Upper lobe of right lung (tissue), 1 donor: Measurements from ENCODE around the gene C20orf204. TPM values are rescaled to one million over a fixed set of nuclear protein-coding genes. Genes with fewer than 3 reads are reported as not detected.

Source experiments
- ATAC-seq: fragments of 200-7000 bp; cut with Tn5 transposase; one replicate; pipeline ENCODE4 v1.9.1; 2020; ENCODE audit warnings: mild to moderate bottlenecking, moderate library complexity
- DNase-seq: peaks from one replicate; pipeline ENCODE4 v3.0.0-alpha.2; 2020
- H3K27ac ChIP-seq: fragments of 200-600 bp; one replicate; pipeline ENCODE4 v1.8.0; 2022
- H3K27me3 ChIP-seq: fragments of 200-600 bp; one replicate; pipeline ENCODE4 v1.8.0; 2022; ENCODE audit warnings: mild to moderate bottlenecking
- H3K36me3 ChIP-seq: fragments of 200-600 bp; one replicate; pipeline ENCODE4 v1.8.0; 2022
- H3K4me1 ChIP-seq: fragments of 200-600 bp; one replicate; pipeline ENCODE4 v1.8.0; 2022
- H3K4me3 ChIP-seq: fragments of 200-600 bp; one replicate; pipeline ENCODE4 v1.8.0; 2022; ENCODE audit warnings: mild to moderate bottlenecking
- H3K9me3 ChIP-seq: fragments of 200-600 bp; one replicate; pipeline ENCODE4 v1.8.0; 2022
- CTCF ChIP-seq: fragments of 200-600 bp; IDR thresholded peaks from one replicate; pipeline ENCODE4 v1.8.0; 2022; ENCODE audit warnings: antibody characterized with exemption
- intact Hi-C: fragments of 100-400 bp; cut with DNase I; formaldehyde crosslinking; loops from one replicate; pipeline ENCODE4 v1.11.0; 2022
- total RNA-seq: library from RNA; stranded (reverse); fragmentation: NEBNext Ultra II Directional; extraction: Animal tissue kit (Norgen Biotek cat#: 25700); gene quantifications from one replicate; pipeline ENCODE4 v1.2.1, GENCODE V29; 2021
- donor health status: DM: no; HTN: yes; CAD: no; lungs with severe emphysema.

Gene C20orf204
- total RNA-seq, 1 donor from 2014 or later: 1.9 TPM

DNA sequence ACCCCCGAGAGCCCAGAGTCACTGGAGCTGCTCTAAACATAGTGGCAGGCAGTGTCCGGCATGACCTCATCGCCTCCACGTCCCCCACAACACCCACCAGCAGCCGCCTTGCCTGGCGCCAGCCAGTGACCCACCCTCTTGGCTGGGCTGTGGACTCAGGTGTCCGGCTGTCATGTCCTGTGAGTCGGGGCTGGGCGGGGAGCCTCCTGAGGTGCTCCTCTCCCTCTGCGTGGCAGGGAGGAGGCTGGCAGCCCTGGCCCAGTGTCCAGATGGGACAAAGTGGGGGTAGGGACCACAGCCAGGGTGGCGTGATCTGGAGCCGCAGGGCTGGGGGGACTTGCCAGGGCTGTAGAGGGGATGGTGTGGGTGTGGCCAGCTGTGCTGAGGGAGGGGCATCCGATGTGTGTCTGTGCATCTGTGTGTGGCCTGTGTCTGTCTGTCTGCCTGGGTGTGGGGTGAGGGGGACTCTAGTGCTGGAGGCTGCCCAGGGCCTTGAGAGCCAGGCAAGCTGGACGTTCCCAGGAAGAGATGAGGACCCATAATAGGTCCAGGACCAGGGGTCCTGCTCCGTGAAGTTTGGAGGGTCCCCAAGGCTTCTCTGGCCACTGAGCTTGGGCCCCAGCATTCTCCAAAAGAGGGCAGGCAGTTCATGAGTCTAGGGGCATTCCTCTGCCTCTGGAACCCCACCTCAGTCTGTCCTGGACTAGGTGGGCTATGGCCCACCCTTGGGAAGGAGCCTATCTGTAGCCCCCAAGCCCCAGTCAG lies 15.8 kb downstream of the C20orf204 start:
- peak; percentile 47 for ATAC-seq
- peaks cover 15% of the 10 kb centered on the region for H3K4me1 ChIP-seq

GRCh38 chr20:64052326-64052722 lies 16.3 kb downstream of the C20orf204 start:
- Histone ChIP-seq H3K9me3 (no peaks in the 10 kb centered on the region), H3K4me3 (no peak overlapping the region), H3K27ac (peak overlapping the region; percentile 76), H3K27me3 (peaks cover 47% of the 10 kb centered on the region), H3K36me3 (no peaks in the 10 kb centered on the region), H3K4me1 (peaks cover 15% of the 10 kb centered on the region)
- intact Hi-C loops: no loop called here
- DNase-seq: no peak
- ATAC-seq: no peak
- TF ChIP-seq CTCF: no peak

More for the DNA sequence above, 15.8 kb downstream of the C20orf204 start:
- H3K9me3 ChIP-seq: no peaks in the 10 kb centered on the region
- peaks cover 49% of the 10 kb centered on the region for H3K27me3 ChIP-seq
- intact Hi-C loops: no loop called here
- peak overlapping the region; percentile 76 for H3K27ac ChIP-seq
- peak; percentile 77 for DNase-seq
- no peaks in the 10 kb centered on the region for H3K36me3 ChIP-seq
- no peak for TF ChIP-seq CTCF
- no peak overlapping the region for H3K4me3 ChIP-seq

GRCh38 chr20:64052987-64053840 lies 17.2 kb downstream of the C20orf204 start:
- no peaks in the 10 kb centered on the region for H3K36me3 ChIP-seq
- H3K4me3 ChIP-seq: no peak overlapping the region
- no peak for ATAC-seq
- no peak for DNase-seq
- peaks cover 19% of the 10 kb centered on the region for H3K4me1 ChIP-seq
- intact Hi-C loops: no loop called here
- H3K27me3 ChIP-seq: peaks cover 39% of the 10 kb centered on the region
- H3K9me3 ChIP-seq: no peaks in the 10 kb centered on the region
- peak overlapping the region; percentile 76 for H3K27ac ChIP-seq
- no peak for TF ChIP-seq CTCF

DNA sequence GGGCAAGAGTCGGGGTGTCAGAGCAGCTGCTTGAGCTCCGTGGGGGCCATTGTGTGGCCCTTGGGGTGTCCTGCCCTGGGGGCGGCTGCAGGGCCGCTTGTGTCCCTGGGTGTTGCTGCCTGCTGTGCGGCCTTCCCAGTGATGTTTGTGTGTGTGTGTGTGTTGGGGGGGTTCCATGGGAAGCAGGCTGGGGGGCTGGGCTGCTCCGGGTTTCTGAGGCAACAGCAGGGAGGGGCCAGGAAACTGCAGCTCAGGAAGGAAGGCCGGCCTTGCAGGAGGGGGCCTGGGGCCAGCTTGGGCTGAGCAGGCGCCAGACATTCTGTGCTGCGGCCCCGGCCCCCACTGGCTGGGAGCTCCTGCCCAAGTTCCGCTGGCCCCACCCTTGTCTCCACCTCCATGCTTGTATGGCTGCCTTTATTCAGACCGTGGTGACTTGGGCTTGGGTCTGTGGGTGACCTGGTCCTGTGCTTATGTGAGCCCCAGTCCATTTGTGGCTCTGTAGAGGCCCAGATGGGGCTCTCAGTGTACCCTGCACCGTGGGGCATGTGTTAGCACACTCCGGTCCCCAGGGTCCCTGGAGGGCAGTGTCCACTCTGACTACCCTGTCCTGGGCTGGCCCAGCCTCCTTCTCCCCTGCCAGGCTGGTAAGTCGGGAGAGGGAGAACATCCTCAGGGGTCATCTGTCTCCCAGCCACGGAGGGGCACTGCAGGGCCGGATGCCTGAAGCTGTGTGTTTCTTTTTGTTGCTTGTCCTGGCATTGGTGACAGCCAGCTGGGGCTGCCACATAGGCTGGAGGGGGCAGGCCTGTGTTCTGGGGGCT lies 18.1 kb downstream of the C20orf204 start:
- H3K27ac ChIP-seq: peak overlapping the region; percentile 76
- ATAC-seq: peak; percentile 37
- no peaks in the 10 kb centered on the region for H3K36me3 ChIP-seq
- H3K4me1 ChIP-seq: peaks cover 20% of the 10 kb centered on the region
- H3K27me3 ChIP-seq: peaks cover 35% of the 10 kb centered on the region
- H3K9me3 ChIP-seq: no peaks in the 10 kb centered on the region
- intact Hi-C loops: no loop called here
- H3K4me3 ChIP-seq: peak overlapping the region; percentile 14
- DNase-seq: no peak
- no peak for TF ChIP-seq CTCF

- peaks cover 14% of the 10 kb centered on the region for H3K4me1 ChIP-seq
- peak overlapping the region; percentile 75 for H3K27ac ChIP-seq
- H3K27me3 ChIP-seq: peaks cover 25% of the 10 kb centered on the region
Observed at GRCh38 chr20:64055396-64055892, 19.5 kb downstream of the C20orf204 start.

More at GRCh38 chr20:64055396-64055892, 19.5 kb downstream of the C20orf204 start:
- ATAC-seq: no peak
- intact Hi-C loops: no loop called here
- no peak overlapping the region for H3K4me3 ChIP-seq
- H3K36me3 ChIP-seq: no peaks in the 10 kb centered on the region
- no peak for TF ChIP-seq CTCF
- no peak for DNase-seq
- no peaks in the 10 kb centered on the region for H3K9me3 ChIP-seq
